Activated CD4-positive, CD25-positive, alpha-beta regulatory T cell treated with anti-CD3 and anti-CD28 coated beads, Interleukin-2, amount 50 U/mL, for 72 hours (primary cell): ENCODE results near the gene SND1.
"Not testable (repeated sequence)": the region's sequence is repeated elsewhere in the genome, so short reads cannot be mapped to it uniquely, and the experiment has no call there.

ENCODE experiments used
- DNase-seq: peaks from one replicate; pipeline ENCODE4 v3.0.0; 2021

SND1 gene

GRCh38 chr7:127653396-127653795 lies 1.4 kb downstream of the SND1 start:
- DNase-seq = no peak

GRCh38 chr7:127654404-127655394 lies 2.7 kb downstream of the SND1 start:
- no peak for DNase-seq

- DNase-seq = no peak
Measured at GRCh38 chr7:127655720-127656119, 3.7 kb downstream of the SND1 start.

GRCh38 chr7:127657500-127657899 lies 5.5 kb downstream of the SND1 start:
- no peak for DNase-seq

GRCh38 chr7:127658970-127659630 lies 7.1 kb downstream of the SND1 start:
- no peak for DNase-seq

- DNase-seq = no peak
Measured at GRCh38 chr7:127665922-127666321, 13.9 kb downstream of the SND1 start.

GRCh38 chr7:127666602-127667001 lies 14.6 kb downstream of the SND1 start:
- DNase-seq = no peak

GRCh38 chr7:127667017-127667670 lies 15.2 kb downstream of the SND1 start:
- no peak for DNase-seq

GRCh38 chr7:127667759-127668530 lies 16.0 kb downstream of the SND1 start:
- no peak for DNase-seq

- no peak for DNase-seq
Measured at GRCh38 chr7:127671341-127671740, 19.3 kb downstream of the SND1 start.

- DNase-seq = no peak
Measured at GRCh38 chr7:127673902-127674301, 21.9 kb downstream of the SND1 start.

GRCh38 chr7:127674361-127674760 lies 22.4 kb downstream of the SND1 start:
- no peak for DNase-seq

- DNase-seq = not testable (repeated sequence)
Measured at GRCh38 chr7:127674923-127675322, 22.9 kb downstream of the SND1 start.

GRCh38 chr7:127675721-127676120 lies 23.7 kb downstream of the SND1 start:
- DNase-seq = no peak

- no peak for DNase-seq
Measured at GRCh38 chr7:127677433-127678230, 25.6 kb downstream of the SND1 start.

GRCh38 chr7:127678337-127678736 lies 26.3 kb downstream of the SND1 start:
- no peak for DNase-seq

GRCh38 chr7:127678947-127679346 lies 27.0 kb downstream of the SND1 start:
- no peak for DNase-seq

- DNase-seq = no peak
Measured at GRCh38 chr7:127680983-127681382, 29.0 kb downstream of the SND1 start.

GRCh38 chr7:127682140-127682539 lies 30.1 kb downstream of the SND1 start:
- no peak for DNase-seq

GRCh38 chr7:127683776-127684681 lies 32.0 kb downstream of the SND1 start:
- DNase-seq = no peak
